GM23248 (cell line): Measurements from ENCODE around the gene PRKAB1. TPM values are rescaled to one million over a fixed set of nuclear protein-coding genes. Genes with fewer than 3 reads are reported as not detected.

Source experiments
- DNase-seq: peaks from one replicate; pipeline ENCODE4 v3.0.0-alpha.2; 2015
- H2AFZ ChIP-seq: fragments of 200-600 bp; sonication (generic); 2 replicates; pipeline ENCODE4 v1.6.1; 2016; ENCODE audit warnings: antibody characterized with exemption
- H3F3A ChIP-seq: fragments of 200-600 bp; sonication (generic); 2 replicates; pipeline ENCODE4 v1.6.1; 2016; ENCODE audit warnings: mild to moderate bottlenecking, antibody characterized with exemption, mixed run types; ENCODE audit not compliant: insufficient read depth
- H3K27ac ChIP-seq: fragments of 200-600 bp; sonication (generic); 2 replicates; pipeline ENCODE4 v1.5.1; 2016; ENCODE audit warnings: mild to moderate bottlenecking
- H3K27me3 ChIP-seq: fragments of 200-600 bp; sonication (generic); replicated peaks from 2 replicates; pipeline ENCODE4 v1.6.1; 2016; ENCODE audit warnings: mild to moderate bottlenecking; ENCODE audit not compliant: insufficient read depth
- H3K36me3 ChIP-seq: fragments of 200-600 bp; sonication (generic); 2 replicates; pipeline ENCODE4 v1.6.1; 2016; ENCODE audit warnings: low read depth, mild to moderate bottlenecking
- H3K4me1 ChIP-seq: fragments of 200-600 bp; sonication (generic); 2 replicates; pipeline ENCODE4 v1.6.1; 2016; ENCODE audit warnings: mild to moderate bottlenecking; ENCODE audit not compliant: insufficient read depth
- H3K4me2 ChIP-seq: fragments of 200-600 bp; sonication (generic); one replicate; pipeline ENCODE4 v1.6.1; 2016; ENCODE audit warnings: mild to moderate bottlenecking; ENCODE audit not compliant: unreplicated experiment
- H3K4me3 ChIP-seq: fragments of 200-600 bp; sonication (generic); 2 replicates; pipeline ENCODE4 v1.5.1; 2016; ENCODE audit warnings: mild to moderate bottlenecking
- H3K79me2 ChIP-seq: fragments of 200-600 bp; sonication (generic); 2 replicates; pipeline ENCODE4 v1.6.1; 2016; ENCODE audit warnings: mild to moderate bottlenecking; ENCODE audit not compliant: insufficient read depth
- H3K9ac ChIP-seq: fragments of 200-600 bp; sonication (generic); 2 replicates; pipeline ENCODE4 v1.6.1; 2016; ENCODE audit warnings: mild to moderate bottlenecking
- H3K9me2 ChIP-seq: fragments of 200-600 bp; sonication (generic); 2 replicates; pipeline ENCODE4 v1.6.1; 2016; ENCODE audit warnings: mixed run types, mild to moderate bottlenecking, moderate library complexity; ENCODE audit not compliant: insufficient read depth
- H3K9me3 ChIP-seq: fragments of 200-600 bp; sonication (generic); one replicate; pipeline ENCODE4 v1.6.1; 2017; ENCODE audit warnings: low read depth
- H4K20me1 ChIP-seq: fragments of 200-600 bp; sonication (generic); 2 replicates; pipeline ENCODE4 v1.6.0; 2016; ENCODE audit not compliant: insufficient read depth
- EZH2 ChIP-seq: fragments of 200-600 bp; sonication (generic); IDR thresholded peaks from 2 replicates; pipeline ENCODE4 v1.6.1; 2018; ENCODE audit warnings: antibody characterized with exemption, mild to moderate bottlenecking; ENCODE audit not compliant: insufficient read depth, poor library complexity, severe bottlenecking
- EZH2phosphoT487 ChIP-seq: fragments of 200-600 bp; sonication (generic); IDR thresholded peaks from 2 replicates; pipeline ENCODE4 v1.6.1; 2018; ENCODE audit warnings: antibody characterized with exemption, moderate library complexity, mild to moderate bottlenecking, low read depth; ENCODE audit not compliant: insufficient read depth
- WGBS, 2 experiments: methylation state at CpG; one replicate each; pipeline ENCODE4 v1.1.6; 2015 to 2017; ENCODE audit warnings: low lambda C conversion rate in 2 of 2, low coverage in 1 of 2; ENCODE audit errors: missing lambda C conversion rate in 2 of 2; 5-methylcytosine and 5-hydroxymethylcytosine counted together
- in situ Hi-C: fragments of 300-500 bp; cut with MboI; formaldehyde crosslinking; loops from 2 replicates; pipeline ENCODE4 v1.15.0; 2020
- polyA plus RNA-seq: library from polyadenylated mRNA; unstranded; fragments of >200 nt; fragmentation: Nextera tagmentation; extraction: Ambion mirVana; gene quantifications from 2 replicates; pipeline ENCODE4 v1.2.1, GENCODE V29; 2016
- total RNA-seq: library from RNA; depleted of rRNA; stranded (reverse); fragments of >200 nt; shearing (Covaris generic); gene quantifications from 2 replicates; pipeline ENCODE4 v1.2.3, GENCODE V29; 2014

Gene PRKAB1
- total and polyA plus RNA-seq, 2 experiments from 2014 or later: 19.2 to 24.7 TPM

DNA sequence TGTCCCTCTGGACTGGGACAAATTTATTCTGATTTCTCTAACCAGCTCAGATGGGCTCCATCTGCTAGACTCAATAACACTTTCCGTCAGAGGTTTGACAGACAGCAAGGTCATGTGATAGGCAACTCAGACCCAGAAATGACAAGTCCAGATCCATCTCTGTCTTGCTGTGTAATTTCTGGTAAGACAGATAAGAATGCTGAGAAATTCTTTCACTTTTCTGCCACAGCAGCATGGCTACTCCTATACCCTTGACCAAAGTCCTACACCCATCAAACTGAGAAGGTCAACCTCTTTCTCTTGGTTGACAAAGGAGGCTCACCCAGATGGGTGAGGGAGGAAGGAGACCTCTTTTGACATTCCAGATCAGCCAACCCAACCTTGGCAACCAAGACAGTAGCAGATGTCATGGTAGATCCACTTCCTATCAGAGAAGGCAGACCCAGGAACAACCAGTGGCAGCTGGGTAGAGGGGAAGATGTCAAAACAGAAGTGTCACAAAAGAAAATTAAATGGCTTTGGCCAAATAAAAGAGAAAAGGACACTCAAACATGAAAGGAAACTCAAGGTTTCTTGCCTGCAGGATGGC lies 36.9 kb upstream of the PRKAB1 start:
- Histone ChIP-seq H3F3A (no peaks in the 10 kb centered on the region), H3K4me2 (no peak overlapping the region), H3K27me3 (peaks cover 7% of the 10 kb centered on the region; the same call in 1 of the 2 replicates), H3K9ac (no peak overlapping the region), H3K27ac (no peak overlapping the region), H4K20me1 (no peaks in the 10 kb centered on the region), H3K79me2 (no peaks in the 10 kb centered on the region), H3K4me3 (no peak overlapping the region), H3K9me3 (no peaks in the 10 kb centered on the region), H2AFZ (no peak overlapping the region), H3K4me1 (no peaks in the 10 kb centered on the region), H3K9me2 (no peaks in the 10 kb centered on the region), H3K36me3 (no peaks in the 10 kb centered on the region)
- TF ChIP-seq EZH2phosphoT487 (no peak), EZH2 (no peak)
- 33 to 41% methylated on average over 1 of the region's 1 CpG for WGBS, 2 experiments
- no peak for DNase-seq
- in situ Hi-C loops: no loop called here

DNA sequence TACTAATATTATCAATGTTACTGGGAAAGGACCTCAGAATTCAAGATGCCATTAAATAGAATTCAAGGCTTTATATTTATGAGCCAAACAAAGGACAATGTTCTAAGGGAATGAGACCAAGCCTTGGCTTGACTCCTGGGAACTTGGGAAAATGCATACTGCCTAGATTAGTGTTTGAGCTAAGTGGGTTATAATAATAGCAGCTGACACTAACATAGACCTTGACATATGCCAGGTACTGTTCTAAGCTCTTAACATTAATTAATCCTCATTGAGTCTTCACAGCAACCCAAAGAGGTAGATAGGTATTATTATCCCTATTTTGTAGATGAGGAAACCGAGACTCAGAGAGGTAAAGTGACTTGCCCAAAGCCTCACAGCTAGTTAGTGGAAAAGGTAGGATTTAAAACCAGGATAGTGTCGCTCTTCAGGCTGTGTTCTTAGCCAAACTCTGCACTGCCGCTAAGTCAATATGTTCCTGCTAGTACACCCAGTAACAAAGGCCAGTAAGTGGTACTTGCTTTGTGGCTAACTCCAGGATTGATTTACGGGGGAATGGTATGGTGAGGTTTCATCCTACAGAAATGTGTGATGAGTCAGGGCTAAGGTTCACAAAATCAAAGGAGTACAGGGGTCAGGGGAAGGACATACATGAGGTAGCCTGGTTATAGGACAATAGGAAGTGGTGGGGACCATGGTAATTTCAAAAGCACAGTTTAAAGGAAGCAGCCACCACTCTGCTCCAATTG lies 35.8 kb upstream of the PRKAB1 start:
- TF ChIP-seq EZH2phosphoT487 (no peak), EZH2 (no peak)
- no peak overlapping the region for H3K4me2 ChIP-seq
- no peak overlapping the region for H3K27ac ChIP-seq
- H3K36me3 ChIP-seq: no peaks in the 10 kb centered on the region
- H3K9ac ChIP-seq: no peak overlapping the region
- peak; percentile 3 for DNase-seq
- no peak overlapping the region for H3K4me3 ChIP-seq
- no peaks in the 10 kb centered on the region for H3K79me2 ChIP-seq
- 26 to 30% methylated on average over 4 of the region's 4 CpGs for WGBS, 2 experiments
- in situ Hi-C loops: no loop called here
- H3K9me3 ChIP-seq: no peaks in the 10 kb centered on the region
- no peaks in the 10 kb centered on the region for H4K20me1 ChIP-seq
- H3K27me3 ChIP-seq: peaks cover 7% of the 10 kb centered on the region; the same call in 1 of the 2 replicates
- no peaks in the 10 kb centered on the region for H3K4me1 ChIP-seq
- no peaks in the 10 kb centered on the region for H3K9me2 ChIP-seq
- no peak overlapping the region for H2AFZ ChIP-seq
- H3F3A ChIP-seq: no peaks in the 10 kb centered on the region

DNA sequence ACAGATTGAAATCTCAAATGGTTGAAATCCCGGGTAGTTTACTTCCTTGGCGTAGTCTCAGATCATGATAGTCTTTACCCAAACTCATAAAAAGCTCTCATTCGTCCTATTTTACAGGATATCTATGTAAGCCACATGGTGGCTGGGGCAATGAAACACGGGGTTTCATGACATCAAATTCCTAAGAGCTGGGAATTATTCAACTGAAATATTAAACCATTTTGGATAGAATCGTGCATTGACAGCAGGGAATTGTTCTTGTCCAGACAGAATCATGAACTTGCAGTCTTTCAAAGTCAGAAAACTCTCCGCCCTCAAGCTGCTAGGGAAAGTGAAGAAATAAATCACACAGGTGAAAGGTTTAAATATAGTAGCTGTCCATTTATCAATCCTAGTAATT lies 33.2 kb upstream of the PRKAB1 start:
- Histone ChIP-seq H3K27ac (no peak overlapping the region), H4K20me1 (no peaks in the 10 kb centered on the region), H3K4me1 (no peaks in the 10 kb centered on the region), H2AFZ (no peak overlapping the region), H3K9me2 (no peaks in the 10 kb centered on the region), H3K27me3 (peaks cover 7% of the 10 kb centered on the region; the same call in 1 of the 2 replicates), H3F3A (no peaks in the 10 kb centered on the region), H3K4me3 (no peak overlapping the region), H3K79me2 (no peaks in the 10 kb centered on the region), H3K9ac (no peak overlapping the region), H3K4me2 (no peak overlapping the region), H3K36me3 (no peaks in the 10 kb centered on the region), H3K9me3 (no peaks in the 10 kb centered on the region)
- TF ChIP-seq EZH2: no peak
- TF ChIP-seq EZH2phosphoT487: no peak
- 1 to 2% methylated on average over 6 of the region's 6 CpGs for WGBS, 2 experiments
- in situ Hi-C loops: no loop called here
- DNase-seq: no peak

DNA sequence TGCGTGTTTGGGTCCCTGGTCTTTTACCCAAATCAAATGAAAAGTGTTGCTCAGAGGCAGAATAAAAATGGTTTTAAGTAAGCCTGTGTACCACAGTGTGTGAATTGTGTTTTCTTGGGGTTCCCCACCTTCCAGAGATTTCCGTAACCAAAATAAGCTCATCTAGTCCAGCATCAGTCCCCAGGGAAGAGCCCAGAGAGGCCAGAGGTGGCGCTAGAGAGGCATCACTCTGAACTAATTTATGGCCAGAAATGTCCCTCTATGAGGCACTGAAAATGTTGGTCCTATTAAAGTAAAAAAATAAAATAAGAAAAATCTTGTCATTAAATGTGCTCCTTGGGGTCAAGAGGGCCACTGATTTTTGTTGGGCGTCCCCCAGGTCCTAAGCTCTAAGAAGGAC lies 24.9 kb upstream of the PRKAB1 start:
- Histone ChIP-seq H3K9ac (no peak overlapping the region), H3K27ac (no peak overlapping the region), H2AFZ (no peak overlapping the region), H3K79me2 (no peaks in the 10 kb centered on the region), H3F3A (no peaks in the 10 kb centered on the region), H4K20me1 (no peaks in the 10 kb centered on the region), H3K9me2 (no peaks in the 10 kb centered on the region), H3K4me3 (no peak overlapping the region), H3K9me3 (no peaks in the 10 kb centered on the region), H3K27me3 (no peaks in the 10 kb centered on the region), H3K4me2 (no peak overlapping the region), H3K4me1 (no peaks in the 10 kb centered on the region), H3K36me3 (no peaks in the 10 kb centered on the region)
- 50 to 52% methylated on average over 4 of the region's 4 CpGs for WGBS, 2 experiments
- no peak for DNase-seq
- in situ Hi-C loops: no loop called here
- TF ChIP-seq EZH2 (no peak), EZH2phosphoT487 (no peak)
